Panc1 (cell line): ENCODE data around the gene EXOSC3.

ENCODE experiments used
- CTCF ChIP-seq: fragments of 450-650 bp; IDR thresholded peaks from 2 replicates; pipeline ENCODE4 v1.5.1; 2017; ENCODE audit warnings: mild to moderate bottlenecking
- POLR2AphosphoS5 ChIP-seq: IDR thresholded peaks from 2 replicates; pipeline ENCODE4 v1.6.1; 2012; ENCODE audit warnings: mild to moderate bottlenecking, low read depth, low read length, moderate library complexity
- REST ChIP-seq, 2 experiments: IDR thresholded peaks; 2 replicates each; pipeline ENCODE4 v1.6.1; 2011 to 2012; ENCODE audit warnings: low read depth in 2 of 2, control low read depth in 1 of 2, low read length in 1 of 2, mild to moderate bottlenecking in 1 of 2, moderate library complexity in 1 of 2; ENCODE audit not compliant: insufficient read depth in 1 of 2
- SIN3A ChIP-seq: IDR thresholded peaks from 2 replicates; pipeline ENCODE4 v1.6.1; 2012; ENCODE audit warnings: low read depth, mild to moderate bottlenecking, low read length, moderate library complexity, borderline replicate concordance; ENCODE audit not compliant: insufficient read depth
- TCF7L2 ChIP-seq: IDR thresholded peaks from 2 replicates; pipeline ENCODE4 v1.6.1; 2011; ENCODE audit warnings: mild to moderate bottlenecking, low read depth, low read length, inconsistent platforms

- TF ChIP-seq CTCF (no peak), SIN3A (no peak), POLR2AphosphoS5 (no peak), REST (IDR thresholded peaks at IDR 0.05; ENCODE audit: insufficient read depth in 1 of 2, low read depth in 2 of 2, low read length in 1 of 2) (no peak), TCF7L2 (no peak)
Observed at GRCh38 chr9:37752642-37753488, 32.0 kb downstream of the EXOSC3 start.
